Glomerular visceral epithelial cell (primary cell): ENCODE measurements around the gene XCR1.
"Not testable (repeated sequence)": the region's sequence is repeated elsewhere in the genome, so short reads cannot be mapped to it uniquely, and the experiment has no call there.

Source experiments
- DNase-seq: peaks from one replicate; pipeline ENCODE4 v3.0.0-alpha.2; 2016; ENCODE audit errors: extremely low spot score

XCR1 gene

DNA sequence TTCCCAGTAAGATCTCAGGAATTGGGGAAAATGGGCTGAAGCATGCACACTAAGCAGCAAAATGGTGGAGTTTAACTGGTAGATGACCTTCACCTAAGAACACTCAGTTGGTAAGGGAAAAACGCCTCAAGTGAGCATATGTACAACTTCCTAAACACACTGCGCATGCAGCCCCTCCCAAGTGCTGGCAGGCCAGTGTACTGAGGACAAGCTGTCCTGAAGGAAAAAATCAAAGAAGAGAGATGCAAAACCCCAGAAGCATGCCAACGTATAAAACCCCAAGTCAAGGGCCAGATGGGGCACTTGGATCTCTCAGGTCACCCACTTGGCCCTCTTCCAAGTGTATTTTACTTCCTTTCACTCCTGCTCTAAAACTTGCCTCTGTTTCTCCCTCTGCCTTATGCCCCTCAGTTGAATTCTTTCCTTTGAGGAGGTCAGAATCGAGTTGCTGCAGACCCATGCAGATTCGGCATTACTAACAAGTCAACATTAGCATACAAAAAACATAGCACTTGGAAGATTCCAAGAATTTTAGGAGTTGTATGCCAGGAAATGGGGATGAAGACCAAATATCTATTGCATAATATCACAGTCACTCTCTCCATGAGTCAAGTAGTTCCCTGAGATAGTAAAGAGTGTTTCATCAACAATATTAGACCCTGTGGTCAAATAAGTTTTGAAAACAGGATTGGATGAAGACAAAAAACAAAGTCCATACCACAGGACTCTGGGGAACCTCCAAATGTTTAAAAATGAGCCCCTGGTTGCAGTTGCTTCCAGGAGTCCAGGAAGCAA lies 20.8 kb downstream of the XCR1 start:
- DNase-seq, result no peak

DNA sequence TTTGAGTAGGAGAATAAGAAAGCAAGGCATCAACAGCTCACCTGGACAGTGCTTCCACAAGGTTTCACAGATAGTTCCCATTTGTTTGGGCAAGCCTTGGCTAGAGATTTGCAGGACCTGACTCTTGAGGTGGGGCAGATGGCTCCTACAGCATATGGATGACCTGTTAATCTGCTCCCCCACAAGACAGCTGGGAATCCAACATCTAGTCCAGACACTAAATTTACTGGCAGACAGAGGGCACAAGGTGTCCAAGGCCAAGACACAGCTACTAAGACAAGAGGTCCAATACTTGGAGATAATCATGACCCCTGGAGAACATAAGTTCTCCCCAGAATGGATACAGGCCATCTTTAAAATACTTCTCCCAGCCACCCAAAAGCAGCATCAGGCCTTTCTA lies 23.6 kb downstream of the XCR1 start:
- not testable (repeated sequence) for DNase-seq

DNA sequence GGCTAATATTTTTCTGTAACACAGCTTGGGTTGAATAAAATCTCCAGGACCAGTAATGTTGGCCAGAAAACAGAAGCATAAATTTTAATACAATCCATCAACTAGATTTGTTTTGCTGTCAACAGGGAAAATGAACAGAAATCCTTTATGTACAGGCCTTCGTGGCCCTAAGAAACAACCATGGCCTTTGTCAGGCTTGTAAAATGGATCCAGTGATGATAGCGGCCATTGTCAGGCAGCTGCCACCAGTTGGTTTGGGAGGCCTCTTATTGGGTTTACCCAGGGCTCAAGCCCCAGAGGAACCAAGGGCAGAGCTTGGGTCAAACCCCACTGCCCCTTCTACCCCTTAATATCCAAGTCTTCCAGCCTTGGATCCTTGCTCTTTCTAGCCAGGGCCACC lies 26.1 kb downstream of the XCR1 start:
- no peak for DNase-seq

DNA sequence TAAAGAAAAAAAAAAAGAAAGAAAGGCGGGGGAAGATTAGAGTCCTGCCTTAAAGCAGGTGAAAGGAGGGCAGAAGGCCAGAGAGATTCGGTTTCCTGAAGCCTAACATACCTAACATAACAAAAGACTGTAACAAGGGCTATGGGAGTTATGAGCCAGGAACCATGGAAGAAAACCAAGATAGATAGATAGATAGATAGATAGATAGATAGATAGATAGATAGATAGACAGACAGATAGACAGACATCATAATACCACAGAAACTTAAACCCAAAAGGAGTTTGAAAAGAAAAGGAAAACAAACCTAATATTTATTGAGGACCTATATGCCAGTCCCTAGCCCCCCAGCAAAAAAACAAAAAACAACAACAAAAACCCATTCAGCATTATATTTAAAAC lies 29.3 kb downstream of the XCR1 start:
- DNase-seq, result no peak

DNA sequence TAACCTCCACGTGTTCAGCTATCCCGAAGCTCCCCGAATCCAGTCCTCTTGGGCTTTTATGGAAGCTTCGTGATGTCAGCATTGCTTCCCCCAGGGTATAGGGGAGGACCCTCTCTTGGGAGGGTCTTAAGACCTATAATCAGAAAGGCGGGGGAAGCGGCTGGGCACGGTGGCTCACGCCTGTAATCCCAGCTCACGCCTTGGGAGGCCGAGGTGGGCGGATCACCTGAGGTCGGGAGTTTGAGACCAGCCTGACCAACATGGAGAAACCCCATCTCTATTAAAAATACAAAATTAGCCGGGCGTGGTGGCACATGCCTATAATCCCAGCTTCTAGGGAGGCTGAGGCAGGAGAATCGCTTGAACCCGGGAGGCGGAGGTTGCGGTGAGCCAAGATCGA lies 29.8 kb downstream of the XCR1 start:
- DNase-seq, result not testable (repeated sequence)

DNA sequence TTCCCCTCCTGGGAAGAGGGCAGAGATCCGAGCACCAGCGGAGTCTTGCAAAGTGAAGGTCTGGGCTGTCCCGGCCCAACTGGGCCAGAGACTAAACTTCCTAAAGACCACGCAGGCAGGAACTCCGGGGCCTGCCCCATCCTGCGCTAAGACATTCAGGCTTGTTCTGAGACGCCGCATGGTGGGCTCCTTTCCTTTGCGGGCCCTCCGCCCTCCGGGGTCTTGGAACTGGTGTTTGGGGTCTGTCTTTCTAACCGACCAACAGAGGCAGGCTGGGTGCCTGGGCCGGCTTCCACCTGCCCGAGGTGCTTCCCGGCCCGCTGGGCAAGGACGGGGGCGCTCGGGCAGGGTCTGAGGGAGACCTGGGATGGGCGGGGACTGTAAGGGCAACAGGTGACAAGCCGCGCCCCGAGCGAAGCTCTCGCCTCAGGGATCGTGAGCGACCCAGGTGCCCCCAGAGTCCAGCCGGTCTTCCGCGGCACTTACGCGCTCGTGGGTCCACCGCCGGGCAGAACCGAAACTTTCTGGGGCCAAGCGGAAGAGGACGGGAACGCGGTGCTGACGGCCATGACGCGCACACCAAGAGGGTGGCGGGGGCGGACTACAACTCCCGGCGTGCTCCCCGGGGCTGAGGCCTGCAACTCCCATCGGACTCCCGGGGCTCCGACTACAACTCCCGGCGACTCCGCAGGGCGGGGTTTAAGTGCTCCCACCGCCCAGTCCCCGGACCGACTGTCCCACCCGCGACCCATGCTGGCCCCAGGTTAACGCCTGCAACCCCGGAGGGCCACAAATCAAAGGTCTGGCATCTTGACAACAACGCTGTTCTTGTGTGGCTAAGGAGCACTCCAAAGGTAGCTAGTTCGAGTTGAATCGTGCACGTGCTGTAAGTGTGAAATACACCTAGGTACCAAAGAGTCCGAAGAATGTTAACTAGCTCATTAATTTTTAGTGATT lies 31.8 kb downstream of the XCR1 start, which contains the start of gene FYCO1:
FYCO1 (minus strand) TSS at position 589 of the 957 bp plus-strand sequence. CDS start 10,914 bp downstream, outside the sequence.
- peak; percentile 81 for DNase-seq

DNA sequence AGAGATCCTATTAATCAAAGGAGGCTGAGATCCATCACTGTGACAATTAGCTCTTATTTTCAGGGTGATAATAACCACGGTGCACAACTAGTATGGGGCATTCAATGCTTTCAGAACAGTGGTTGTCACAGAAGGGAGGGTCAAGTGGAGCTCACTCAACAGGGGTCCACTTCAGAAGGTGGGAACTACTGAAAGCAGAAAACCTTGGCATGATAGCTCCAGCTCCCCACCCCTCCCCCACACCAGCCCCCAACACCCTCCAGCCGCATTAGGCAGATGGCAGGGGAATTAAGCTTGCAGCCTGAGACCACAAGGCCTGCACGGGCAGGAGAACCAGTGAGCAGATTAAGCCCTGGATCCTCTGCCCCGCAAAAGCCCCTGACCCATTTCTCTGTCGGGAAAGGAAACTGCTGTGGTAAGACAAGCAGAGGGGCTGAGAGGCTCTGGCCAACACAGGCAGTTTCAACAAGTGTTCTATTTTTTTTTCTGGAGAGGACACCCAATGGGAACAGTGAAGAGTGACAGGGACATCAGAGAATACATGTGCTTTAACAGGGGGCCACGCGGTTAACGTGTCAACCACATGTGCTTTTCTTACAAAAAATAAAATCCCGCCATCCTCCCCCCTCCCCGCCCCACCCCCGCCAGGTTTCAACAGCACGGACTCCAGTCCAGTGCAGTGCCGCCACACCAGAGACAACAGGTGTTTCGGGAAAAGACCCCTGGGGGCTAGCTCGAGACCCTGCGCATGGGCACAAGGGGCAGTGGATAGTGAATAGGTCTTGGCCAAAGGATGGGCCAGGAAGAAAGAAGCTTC lies 32.7 kb downstream of the XCR1 start:
- no peak for DNase-seq

DNA sequence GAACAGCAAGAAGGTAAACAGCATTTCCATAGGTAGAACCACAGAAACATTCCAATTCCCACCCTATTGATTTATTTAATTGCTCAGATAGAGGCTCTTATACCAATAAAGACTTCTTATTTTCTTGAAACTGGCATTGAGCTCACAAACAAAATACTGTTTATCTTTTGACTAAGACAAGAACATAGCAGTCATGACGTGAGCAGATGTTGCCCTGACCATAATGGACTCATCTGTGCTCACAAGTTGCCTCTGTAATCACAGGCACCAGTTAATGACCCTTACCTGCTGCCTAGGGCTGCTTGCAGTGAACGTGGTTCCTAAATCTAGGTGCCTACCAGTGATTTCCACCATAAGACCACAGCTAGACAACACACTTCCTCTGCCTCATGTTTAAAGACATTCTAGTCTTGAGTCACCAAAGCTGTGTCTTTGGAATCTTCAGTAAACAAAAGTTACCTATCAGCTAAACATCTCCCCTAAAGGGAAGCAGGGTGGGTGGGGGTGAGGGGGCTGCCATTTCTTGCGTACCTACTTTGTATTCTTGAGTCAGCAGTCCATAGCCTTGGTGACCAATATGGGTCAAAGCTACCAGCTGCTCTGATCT lies 33.8 kb downstream of the XCR1 start:
- DNase-seq, result no peak

DNA sequence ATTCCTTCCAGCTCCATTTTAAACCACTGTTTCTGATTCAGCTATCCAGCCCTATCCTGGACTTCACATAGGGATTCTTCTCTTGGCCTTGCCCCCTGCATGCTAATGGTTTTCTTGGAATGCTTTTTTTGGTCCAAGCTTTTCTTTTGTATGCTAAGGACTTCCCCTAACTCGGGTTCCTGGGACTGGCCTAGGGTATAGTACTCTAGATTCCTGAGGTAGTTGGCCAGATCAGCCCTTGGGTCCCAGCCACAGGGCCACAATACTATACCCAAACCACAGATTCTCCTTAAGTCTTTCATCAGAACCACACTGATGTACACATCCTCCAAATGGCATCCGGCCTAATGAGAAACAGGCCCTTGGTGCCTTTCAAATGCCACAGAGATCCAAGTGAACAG lies 34.5 kb downstream of the XCR1 start:
- DNase-seq, result peak; percentile 23

DNA sequence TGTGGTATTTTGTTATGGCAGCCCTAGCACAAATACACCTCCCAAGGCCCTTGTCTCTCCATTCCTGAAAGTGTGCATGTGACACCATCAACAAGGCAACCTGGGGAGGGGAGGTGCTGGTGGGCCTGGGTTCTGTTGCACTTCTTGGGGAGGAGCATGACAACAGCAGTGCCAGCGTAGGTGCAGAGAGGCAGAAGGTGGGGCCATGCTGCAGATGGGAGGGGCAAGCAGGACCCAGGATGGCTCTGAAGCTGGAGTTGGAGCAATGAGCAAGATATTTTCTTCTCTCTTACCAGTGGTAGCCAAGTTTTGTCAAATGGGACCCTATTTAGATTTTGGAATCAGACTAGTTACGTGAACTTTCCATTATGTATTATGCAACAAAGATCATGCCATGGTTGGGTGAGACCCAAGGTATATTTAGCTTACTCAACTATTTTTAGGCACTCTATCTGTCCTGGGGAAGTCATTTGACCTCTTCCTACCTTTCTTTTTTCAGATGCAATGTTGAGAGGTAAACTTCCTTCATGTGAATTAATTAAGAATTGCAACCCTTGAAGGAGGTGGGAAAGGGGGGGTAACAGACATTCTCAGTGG lies 35.1 kb downstream of the XCR1 start:
- no peak for DNase-seq

DNA sequence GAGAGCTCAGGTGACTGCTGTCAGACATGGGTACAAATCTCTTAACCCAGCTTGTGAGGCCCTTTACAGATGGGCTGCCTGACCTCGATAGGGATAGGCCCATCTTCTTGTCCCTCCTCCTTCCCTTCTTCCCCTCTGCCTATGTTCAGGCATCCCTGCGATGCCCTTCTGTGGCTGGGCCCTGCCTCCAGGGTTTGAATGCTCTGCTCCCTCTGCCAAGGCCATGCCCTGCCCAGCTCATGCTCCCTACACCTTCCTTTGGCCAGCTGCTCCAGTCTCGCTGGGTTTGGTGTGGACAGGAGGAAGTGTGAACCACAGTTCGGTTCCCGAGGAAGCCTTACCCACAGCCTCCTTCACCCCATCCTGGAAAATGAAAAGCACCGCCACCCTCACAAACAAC lies 35.9 kb downstream of the XCR1 start:
- DNase-seq, result no peak

DNA sequence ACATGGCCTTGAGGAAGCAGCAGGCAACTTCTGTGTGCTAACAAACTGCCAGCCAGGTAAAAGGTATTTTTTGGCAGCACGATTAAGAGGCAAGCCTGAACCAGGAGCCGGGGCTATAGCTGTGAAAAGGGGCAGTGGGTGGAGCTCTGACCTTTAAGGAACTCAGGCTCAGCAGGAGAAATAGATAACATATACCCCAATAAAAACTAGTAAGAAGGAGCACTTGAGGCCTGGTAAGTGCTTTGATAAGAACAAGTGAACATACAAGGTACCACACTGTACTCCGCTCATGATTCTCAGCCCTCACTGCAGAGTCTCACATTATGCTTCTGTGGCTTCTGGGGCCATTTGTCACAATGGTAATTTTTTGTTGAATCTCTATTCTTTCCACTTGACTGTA lies 37.1 kb downstream of the XCR1 start:
- no peak for DNase-seq

DNA sequence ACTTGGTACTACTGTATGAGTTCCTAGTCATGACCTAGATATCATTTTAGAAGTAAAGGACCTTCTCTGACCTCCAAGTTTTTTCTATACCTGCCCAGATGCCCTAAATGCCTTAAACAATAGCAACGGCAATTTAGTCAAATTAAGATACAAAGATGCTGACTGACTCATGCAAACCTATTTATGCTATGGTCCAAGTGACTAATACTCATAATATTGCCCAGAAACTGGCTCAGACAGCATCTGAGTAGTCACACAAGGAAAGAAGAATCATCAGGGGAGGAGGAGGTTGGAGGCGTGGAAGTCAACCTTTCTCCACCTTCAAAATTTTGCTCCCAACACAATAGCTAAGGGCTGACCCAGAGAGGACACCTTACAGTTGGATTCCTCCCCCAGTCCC lies 38.5 kb downstream of the XCR1 start:
- peak; percentile 5 for DNase-seq

DNA sequence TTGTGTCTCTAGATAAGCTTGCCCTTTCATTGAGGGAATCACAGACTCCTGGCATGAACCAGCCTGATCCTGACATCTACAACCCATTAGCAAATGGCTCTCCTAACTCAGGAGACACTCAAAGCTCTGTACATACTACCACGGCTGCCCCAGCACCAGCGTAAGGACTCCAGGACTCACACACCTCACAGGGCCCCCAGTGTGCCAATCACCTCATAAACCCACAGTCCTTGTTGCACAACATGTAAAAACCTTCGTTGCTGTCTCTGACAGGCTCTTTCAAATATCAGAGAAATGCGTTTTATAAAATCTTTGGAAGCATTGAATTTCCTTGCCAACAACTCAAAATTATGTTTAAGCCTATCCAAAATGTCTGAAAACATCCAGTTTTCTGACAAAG lies 38.9 kb downstream of the XCR1 start:
- no peak for DNase-seq

DNA sequence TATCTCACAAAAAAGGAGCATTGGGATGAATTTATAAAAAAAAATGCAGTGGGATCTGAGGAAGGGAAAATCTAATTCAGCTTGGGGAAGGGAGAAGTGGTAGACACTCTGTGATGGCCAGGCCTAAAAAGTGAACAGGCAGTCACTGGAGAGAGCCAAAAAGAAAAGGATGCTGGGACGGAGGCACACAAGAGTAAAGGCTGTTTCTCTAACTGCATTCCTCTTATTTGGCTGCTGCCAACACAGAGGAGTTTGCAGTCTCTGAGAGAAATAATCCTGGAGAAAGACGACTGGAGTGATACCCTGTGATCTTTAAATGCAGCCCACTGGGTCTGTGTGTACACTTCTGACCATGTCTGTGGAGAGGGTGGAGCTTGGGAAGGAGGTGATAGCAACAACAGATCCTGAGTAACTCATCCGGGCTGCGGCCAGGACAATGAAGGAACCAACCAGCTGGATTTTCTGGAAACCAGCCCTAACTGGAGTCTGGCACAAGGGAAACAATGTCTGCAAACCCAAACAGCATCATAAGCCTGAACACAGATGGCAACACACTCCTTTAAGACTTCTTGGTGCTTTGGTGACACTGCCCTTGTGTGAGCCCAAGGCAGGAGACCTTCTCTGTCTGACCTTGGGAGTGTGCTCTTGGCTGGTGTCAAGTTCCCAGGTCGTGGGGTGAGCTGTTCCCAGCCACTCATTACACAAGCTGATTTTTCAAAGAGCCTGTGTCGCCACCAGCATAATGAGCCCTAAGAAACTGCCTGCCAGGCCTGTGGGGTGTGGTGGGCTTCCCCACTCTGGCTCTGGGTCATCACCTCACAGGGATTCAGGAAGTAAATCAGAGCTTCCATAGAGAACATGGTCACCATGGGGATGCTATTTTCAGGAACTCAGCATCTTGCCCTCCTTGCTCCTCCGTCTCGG lies 39.7 kb downstream of the XCR1 start:
- no peak for DNase-seq

DNA sequence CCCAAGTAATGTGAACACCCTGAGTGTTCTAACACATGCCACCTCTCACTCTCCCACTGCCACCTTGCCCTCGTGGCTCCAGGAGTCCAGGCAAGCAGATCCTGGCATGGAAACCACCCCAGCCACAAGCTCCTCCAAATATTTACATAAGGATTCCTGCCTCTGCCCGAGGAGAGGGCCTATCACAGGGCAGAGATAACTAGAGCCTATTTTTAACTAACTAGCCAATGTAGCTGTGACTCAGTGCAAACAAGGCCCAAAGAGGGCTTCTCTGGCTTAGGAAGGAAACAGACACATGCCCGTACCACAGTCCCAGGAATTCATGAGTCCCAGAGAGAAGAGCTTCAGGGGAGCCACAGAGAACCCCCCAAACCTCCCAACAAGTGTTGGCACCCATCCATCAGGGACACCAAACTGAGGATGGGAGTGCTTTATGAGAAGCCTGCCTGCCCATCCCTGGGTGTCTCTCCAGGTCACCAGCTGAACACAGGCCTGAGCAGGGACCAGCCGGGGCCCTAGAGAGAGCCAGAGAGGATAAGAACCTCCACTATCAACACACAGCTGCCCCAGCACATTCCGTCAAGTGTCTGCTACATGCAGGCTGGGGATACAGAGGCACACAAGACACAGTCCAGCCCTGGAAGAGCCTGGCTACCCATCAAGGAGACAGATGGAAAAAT lies 40.8 kb downstream of the XCR1 start:
- peak; percentile 69 for DNase-seq

DNA sequence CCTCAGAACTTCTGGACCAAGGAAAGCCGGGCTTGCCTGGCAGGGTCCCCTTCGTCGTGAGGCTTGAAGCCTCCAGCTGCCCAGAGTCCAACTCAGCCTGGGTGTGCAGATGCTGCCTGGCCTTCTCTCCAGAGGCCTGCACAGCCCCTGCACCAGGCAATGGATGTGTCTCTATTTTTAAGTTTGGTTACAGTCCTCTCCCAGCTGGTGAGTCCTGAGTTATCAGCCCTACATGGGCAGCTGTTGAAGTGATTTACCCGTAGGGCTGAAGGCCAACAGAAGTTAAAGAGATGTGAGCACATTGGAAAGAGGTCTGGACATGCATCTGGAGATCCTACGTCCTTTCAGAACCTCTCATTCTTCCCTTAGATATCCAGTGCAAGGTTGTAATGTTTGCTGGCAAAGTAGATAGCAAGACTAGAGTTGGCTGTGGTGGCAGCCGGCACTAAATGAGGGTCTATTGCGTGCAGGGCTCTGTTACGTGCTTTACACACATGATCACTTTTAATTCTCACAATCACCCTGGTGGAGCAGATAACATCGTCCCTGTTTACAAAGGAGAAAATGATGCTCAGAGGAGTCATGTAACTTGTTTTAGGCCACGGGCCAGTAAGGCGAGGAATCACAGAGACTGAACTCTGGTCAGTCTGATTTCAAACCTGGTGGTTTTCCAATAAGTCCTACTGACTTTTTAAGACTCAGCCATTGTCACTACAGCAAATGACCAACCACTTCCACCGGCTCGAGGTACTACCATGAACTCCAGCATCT lies 41.6 kb downstream of the XCR1 start:
- DNase-seq, result no peak
